ENCODE data around the gene C19orf85.
A peak's percentile ranks its signal among the peaks of the same experiment; 100 is the strongest.
"Not testable (repeated sequence)": the region's sequence is repeated elsewhere in the genome, so short reads cannot be mapped to it uniquely, and the experiment has no call there.

C19orf85 gene

GRCh38 chr19:55455576-55456235 is 8.8 kb downstream of the C19orf85 start:
- no peak for DNase-seq

GRCh38 chr19:55454787-55455243 is 9.7 kb downstream of the C19orf85 start:
- DNase-seq = peak; percentile 37

- no peak for DNase-seq
Measured at GRCh38 chr19:55453511-55454260, 10.9 kb downstream of the C19orf85 start.

GRCh38 chr19:55452749-55453346 is 11.7 kb downstream of the C19orf85 start:
- DNase-seq = peak; percentile 91

GRCh38 chr19:55451965-55452748 is 12.4 kb downstream of the C19orf85 start:
- DNase-seq = no peak

GRCh38 chr19:55451163-55451964 is 13.2 kb downstream of the C19orf85 start:
- DNase-seq = no peak

- no peak for DNase-seq
Measured at GRCh38 chr19:55449469-55449868, 15.1 kb downstream of the C19orf85 start.

- DNase-seq = not testable (repeated sequence)
Measured at GRCh38 chr19:55448175-55448490, 16.4 kb downstream of the C19orf85 start.

- peak; percentile 38 for DNase-seq
Measured at GRCh38 chr19:55447421-55448174, 17.0 kb downstream of the C19orf85 start.

GRCh38 chr19:55446060-55446459 is 18.5 kb downstream of the C19orf85 start:
- peak; percentile 72 for DNase-seq

- DNase-seq = no peak
Measured at GRCh38 chr19:55444646-55445045, 19.9 kb downstream of the C19orf85 start.

- DNase-seq = no peak
Measured at GRCh38 chr19:55443824-55444480, 20.6 kb downstream of the C19orf85 start.

- peak; percentile 59 for DNase-seq
Measured at GRCh38 chr19:55443045-55443823, 21.3 kb downstream of the C19orf85 start, which contains the start of gene SHISA7. SHISA7 (minus strand) TSS chr19:55443300; CDS start chr19:55442863, 437 bp downstream.

GRCh38 chr19:55442372-55442961 is 22.1 kb downstream of the C19orf85 start:
- no peak for DNase-seq

GRCh38 chr19:55441692-55442321 is 22.7 kb downstream of the C19orf85 start:
- DNase-seq = no peak

GRCh38 chr19:55441319-55441691 is 23.2 kb downstream of the C19orf85 start:
- peak; percentile 96 for DNase-seq

GRCh38 chr19:55440411-55441105 is 24.0 kb downstream of the C19orf85 start:
- DNase-seq = peak; percentile 94

GRCh38 chr19:55439052-55439451 is 25.5 kb downstream of the C19orf85 start:
- no peak for DNase-seq

GRCh38 chr19:55437410-55437809 is 27.1 kb downstream of the C19orf85 start:
- DNase-seq = peak; percentile 35

Measured in MV-4-11 (cell line).